Nephron progenitor cell (in vitro differentiated cells): ENCODE data around the gene ZG16B.

Source experiments
- DNase-seq: peaks from one replicate; pipeline ENCODE4 v3.0.0; 2021
- H3K27ac Mint-ChIP-seq: 2 replicates; pipeline ENCODE4 v1.8.0; 2021; ENCODE audit warnings: mild to moderate bottlenecking, moderate library complexity, mixed read lengths
- H3K27me3 Mint-ChIP-seq: 2 replicates; pipeline ENCODE4 v1.8.0; 2021; ENCODE audit warnings: mild to moderate bottlenecking, low read depth, mixed read lengths; ENCODE audit not compliant: poor library complexity
- H3K36me3 Mint-ChIP-seq: 2 replicates; pipeline ENCODE4 v1.8.0; 2021; ENCODE audit warnings: low read depth, mixed read lengths
- H3K4me1 Mint-ChIP-seq: 2 replicates; pipeline ENCODE4 v1.8.0; 2021; ENCODE audit warnings: mixed read lengths
- H3K4me3 Mint-ChIP-seq: 2 replicates; pipeline ENCODE4 v1.8.0; 2021; ENCODE audit warnings: mild to moderate bottlenecking, moderate library complexity, mixed read lengths
- H3K9me3 Mint-ChIP-seq: 2 replicates; pipeline ENCODE4 v1.8.0; 2021; ENCODE audit warnings: mild to moderate bottlenecking, moderate library complexity, mixed read lengths
- CTCF ChIP-seq: fragments of 200-600 bp; sonication (generic); IDR thresholded peaks from 2 replicates; pipeline ENCODE4 v1.5.0; 2021; ENCODE audit warnings: antibody characterized with exemption

Gene ZG16B

GRCh38 chr16:2792940-2793339 is 37.2 kb upstream of the ZG16B start:
- DNase-seq = no peak
- Mint-ChIP-seq H3K27ac (no peak overlapping the region), H3K4me1 (peaks cover 25% of the 10 kb centered on the region), H3K9me3 (peaks cover 4% of the 10 kb centered on the region), H3K27me3 (peaks cover 69% of the 10 kb centered on the region), H3K4me3 (no peak overlapping the region), H3K36me3 (no peaks in the 10 kb centered on the region)
- TF ChIP-seq CTCF = no peak

- TF ChIP-seq CTCF = no peak
- H3K9me3 Mint-ChIP-seq = peaks cover 4% of the 10 kb centered on the region
- H3K27me3 Mint-ChIP-seq = peaks cover 53% of the 10 kb centered on the region
- H3K4me1 Mint-ChIP-seq = peaks cover 17% of the 10 kb centered on the region
- no peak overlapping the region for H3K4me3 Mint-ChIP-seq
- no peak overlapping the region for H3K27ac Mint-ChIP-seq
- DNase-seq = no peak
- H3K36me3 Mint-ChIP-seq = no peaks in the 10 kb centered on the region
These were observed 34.5 kb upstream of the ZG16B start for GRCh38 chr16:2795395-2796143.

GRCh38 chr16:2798723-2799204 is 31.3 kb upstream of the ZG16B start:
- TF ChIP-seq CTCF = no peak
- Mint-ChIP-seq H3K9me3 (peaks cover 16% of the 10 kb centered on the region), H3K4me1 (peaks cover 17% of the 10 kb centered on the region), H3K4me3 (no peak overlapping the region), H3K27me3 (peaks cover 22% of the 10 kb centered on the region), H3K36me3 (no peaks in the 10 kb centered on the region), H3K27ac (no peak overlapping the region)
- no peak for DNase-seq

- Mint-ChIP-seq H3K27me3 (peaks cover 28% of the 10 kb centered on the region), H3K36me3 (no peaks in the 10 kb centered on the region), H3K4me1 (peaks cover 16% of the 10 kb centered on the region), H3K4me3 (no peak overlapping the region), H3K9me3 (peaks cover 21% of the 10 kb centered on the region), H3K27ac (no peak overlapping the region)
- DNase-seq = no peak
- no peak for TF ChIP-seq CTCF
These were observed 30.8 kb upstream of the ZG16B start for GRCh38 chr16:2799205-2799858.

GRCh38 chr16:2799859-2800226 is 30.3 kb upstream of the ZG16B start:
- no peak overlapping the region for H3K4me3 Mint-ChIP-seq
- peaks cover 12% of the 10 kb centered on the region for H3K4me1 Mint-ChIP-seq
- H3K27me3 Mint-ChIP-seq = peaks cover 26% of the 10 kb centered on the region
- no peak for TF ChIP-seq CTCF
- H3K9me3 Mint-ChIP-seq = peaks cover 27% of the 10 kb centered on the region
- H3K36me3 Mint-ChIP-seq = no peaks in the 10 kb centered on the region
- no peak for DNase-seq
- no peak overlapping the region for H3K27ac Mint-ChIP-seq
